Measurements from ENCODE around the gene C2CD2.

- no peak for TF ChIP-seq POLR2A (IDR thresholded peaks at IDR 0.05; ENCODE audit: low read depth, low read length)
- TF ChIP-seq EZH2 (IDR thresholded peaks at IDR 0.05; ENCODE audit: borderline replicate concordance, low read depth, low read length, severe bottlenecking), result no peak
- no peak for TF ChIP-seq JUN (IDR thresholded peaks at IDR 0.05; ENCODE audit: borderline replicate concordance, insufficient read depth, insufficient read length, low read depth)
These were observed 14.4 kb downstream of the C2CD2 start for GRCh38 chr21:41939391-41939790.

All from endothelial cell of umbilical vein (primary cell).